Measurements from ENCODE around the gene HTRA3. TPM values are rescaled to one million over a fixed set of nuclear protein-coding genes. Genes with fewer than 3 reads are reported as not detected.

Gene HTRA3
- total RNA-seq, 1 experiment from 2014 or later, result 2.8 TPM

GRCh38 chr4:8297691-8298485, 28.3 kb downstream of the HTRA3 start:
- H3K27ac ChIP-seq (ENCODE audit: low read length), result no peak overlapping the region
- no peaks in the 10 kb centered on the region for H3K36me3 ChIP-seq (ENCODE audit: low read depth, low read length)
- H3K4me2 ChIP-seq (ENCODE audit: low read length), result no peak overlapping the region
- no peaks in the 10 kb centered on the region for H3K79me2 ChIP-seq (ENCODE audit: low read length)
- H3K9ac ChIP-seq (ENCODE audit: low read length), result no peak overlapping the region
- ATAC-seq, result no peak
- no peaks in the 10 kb centered on the region for H3K9me3 ChIP-seq (ENCODE audit: low read length)
- no peaks in the 10 kb centered on the region for H3K9me2 ChIP-seq (replicated peaks; ENCODE audit: low read length)
- TF ChIP-seq CTCF (conservative IDR thresholded peaks at IDR 0.05; ENCODE audit: low read depth, low read length) (no peak), EZH2 (IDR thresholded peaks at IDR 0.05; ENCODE audit: low read length, unreplicated experiment) (no peak), EZH2phosphoT487 (IDR thresholded peaks at IDR 0.05; ENCODE audit: borderline replicate concordance, low read length) (no peak)
- H3K4me3 ChIP-seq (ENCODE audit: low read length), result no peak overlapping the region
- no peak overlapping the region for H2AFZ ChIP-seq (ENCODE audit: low read length)
- no TSS peak for BruUV-seq (replicated peaks)
- no peaks in the 10 kb centered on the region; the same call in 1 of the 2 replicates for H3K4me1 ChIP-seq (ENCODE audit: insufficient read depth, low read length)
- CTCF ChIA-PET, result no interaction called here
- intact Hi-C loops (cut with micrococcal nuclease), result no loop called here
- H3F3A ChIP-seq (ENCODE audit: low read length, unreplicated experiment), result no peaks in the 10 kb centered on the region
- no peak for DNase-seq
- no peaks in the 10 kb centered on the region for H4K20me1 ChIP-seq (ENCODE audit: low read length)
- no peaks in the 10 kb centered on the region for H3K27me3 ChIP-seq (ENCODE audit: low read length)
- POLR2A ChIA-PET (ENCODE audit: unreplicated experiment), result no interaction called here

DNA sequence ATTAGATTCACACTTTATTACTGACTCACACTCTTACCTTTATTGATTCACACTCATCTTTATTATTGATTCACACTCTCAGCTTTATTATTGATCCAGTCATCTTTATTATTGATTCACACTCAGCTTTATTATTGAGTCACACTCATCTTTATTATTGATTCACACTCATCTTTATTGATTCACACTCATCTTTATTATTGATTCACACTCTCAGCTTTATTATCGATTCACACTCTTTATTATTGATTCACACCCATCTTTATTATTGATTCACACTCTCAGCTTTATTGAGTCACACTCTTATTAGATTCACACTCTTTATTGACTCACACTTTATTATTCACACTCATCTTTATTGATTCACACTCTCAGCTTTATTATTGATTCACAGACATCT, 31.3 kb downstream of the HTRA3 start:
- no peak for DNase-seq
- Histone ChIP-seq H2AFZ (ENCODE audit: low read length) (no peak overlapping the region), H3K9me3 (ENCODE audit: low read length) (no peaks in the 10 kb centered on the region), H3K9ac (ENCODE audit: low read length) (no peak overlapping the region), H3K4me2 (ENCODE audit: low read length) (no peak overlapping the region), H3K27ac (ENCODE audit: low read length) (no peak overlapping the region), H3K27me3 (ENCODE audit: low read length) (no peaks in the 10 kb centered on the region), H3K79me2 (ENCODE audit: low read length) (no peaks in the 10 kb centered on the region), H3K36me3 (ENCODE audit: low read depth, low read length) (no peaks in the 10 kb centered on the region), H3K4me1 (ENCODE audit: insufficient read depth, low read length) (peaks cover 14% of the 10 kb centered on the region), H3F3A (ENCODE audit: low read length, unreplicated experiment) (no peaks in the 10 kb centered on the region), H3K4me3 (ENCODE audit: low read length) (no peak overlapping the region), H3K9me2 (replicated peaks; ENCODE audit: low read length) (no peaks in the 10 kb centered on the region), H4K20me1 (ENCODE audit: low read length) (no peaks in the 10 kb centered on the region)
- no peak for ATAC-seq
- BruUV-seq (replicated peaks), result no TSS peak
- intact Hi-C loops (cut with micrococcal nuclease), result no loop called here
- POLR2A ChIA-PET (ENCODE audit: unreplicated experiment), result no interaction called here
- CTCF ChIA-PET, result no interaction called here
- TF ChIP-seq EZH2 (IDR thresholded peaks at IDR 0.05; ENCODE audit: low read length, unreplicated experiment) (no peak), EZH2phosphoT487 (IDR thresholded peaks at IDR 0.05; ENCODE audit: borderline replicate concordance, low read length) (no peak), CTCF (conservative IDR thresholded peaks at IDR 0.05; ENCODE audit: low read depth, low read length) (no peak)
